ENCODE measurements around the gene DCAF11.

The DCAF11 gene

DNA sequence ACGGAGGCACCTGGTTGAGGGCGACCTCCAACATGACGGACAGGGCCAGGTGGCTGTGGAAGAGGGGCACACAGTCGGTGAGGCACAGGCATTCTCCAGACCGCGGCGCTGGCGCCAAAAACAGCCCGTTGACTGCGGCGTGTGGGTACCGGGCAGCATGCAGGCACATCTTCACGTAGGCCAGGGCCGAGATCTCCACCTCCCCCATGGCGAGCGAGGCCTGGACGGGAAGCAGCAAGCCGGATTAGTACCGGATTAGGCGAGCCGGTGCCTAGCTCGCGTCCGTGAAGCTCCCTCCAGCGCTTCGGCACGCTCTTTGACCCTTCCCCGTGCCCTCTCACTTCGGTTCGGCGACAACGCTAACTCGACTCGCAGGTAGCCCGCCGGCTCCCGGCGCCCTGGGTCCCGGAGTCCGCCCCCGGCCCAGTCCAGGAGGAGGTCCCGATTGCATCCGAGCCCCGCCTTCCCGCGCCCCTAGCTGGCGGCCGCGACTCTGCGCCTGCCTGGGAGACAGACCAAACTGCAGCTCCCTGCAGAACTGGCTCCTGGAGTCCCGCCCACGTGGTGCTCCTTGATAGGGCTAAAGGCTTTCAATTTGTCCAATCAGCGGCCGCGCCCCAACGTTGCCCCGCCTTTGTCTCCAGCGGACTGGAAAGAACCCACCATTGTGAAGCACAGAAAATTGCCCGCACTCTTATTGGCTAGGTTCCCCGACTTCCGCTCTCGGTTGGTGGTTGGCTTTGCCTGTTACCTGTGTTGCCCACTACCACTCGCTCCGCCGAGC lies 26.7 kb downstream of the DCAF11 start, which contains the start of gene EMC9:
Gene EMC9 (minus strand): TSS at position 495 of the 784 bp plus-strand sequence. CDS start 287 bp downstream, at position 208.
- peak; percentile 100 for DNase-seq

GRCh38 chr14:24143511-24143910 lies 28.9 kb downstream of the DCAF11 start:
- no peak for DNase-seq

DNA sequence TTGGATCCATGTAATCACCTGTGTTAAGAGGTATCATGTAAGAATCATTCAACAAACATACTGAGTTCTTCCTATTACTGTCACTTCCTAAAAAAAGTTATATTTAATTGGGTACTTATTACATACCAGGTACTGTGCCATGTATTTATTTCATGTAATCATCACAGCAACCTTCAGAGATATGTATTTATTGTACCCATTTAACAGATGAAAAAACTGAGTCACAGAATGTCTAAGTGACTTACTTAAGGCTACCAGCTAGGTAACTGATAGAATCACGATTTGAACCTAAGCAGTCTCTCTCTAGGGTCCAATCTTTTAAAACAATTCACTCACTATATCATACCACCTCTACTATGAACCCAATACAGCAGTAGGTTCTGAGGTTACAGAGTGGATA lies 29.9 kb downstream of the DCAF11 start:
- DNase-seq, result no peak

DNA sequence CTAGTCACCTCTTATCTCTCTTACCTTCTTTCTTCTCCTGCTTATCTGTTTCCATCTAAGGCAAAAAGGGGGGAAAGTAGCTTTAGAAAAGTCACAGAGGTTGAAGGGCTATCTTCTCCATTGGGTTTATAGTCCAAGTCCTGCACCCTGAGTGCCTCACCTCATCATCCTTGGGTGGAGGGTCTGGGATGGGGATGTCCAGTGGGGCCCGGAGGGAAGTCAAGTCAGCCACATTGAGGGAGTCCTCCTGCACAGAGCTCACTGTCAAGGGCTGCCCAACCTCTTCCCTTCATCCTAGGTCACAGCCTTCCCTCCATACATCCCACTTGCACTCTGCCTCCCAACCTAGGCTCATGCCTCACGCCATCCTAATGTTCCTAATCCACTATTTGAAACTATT lies 30.6 kb downstream of the DCAF11 start:
- no peak for DNase-seq

GRCh38 chr14:24145690-24146452 lies 31.3 kb downstream of the DCAF11 start:
- DNase-seq, result no peak

GRCh38 chr14:24146453-24146977 lies 31.9 kb downstream of the DCAF11 start, which contains the start of gene PSME2:
Gene PSME2 (minus strand): TSS chr14:24146610. CDS start chr14:24146581, 29 bp downstream.
- peak; percentile 98 for DNase-seq

DNA sequence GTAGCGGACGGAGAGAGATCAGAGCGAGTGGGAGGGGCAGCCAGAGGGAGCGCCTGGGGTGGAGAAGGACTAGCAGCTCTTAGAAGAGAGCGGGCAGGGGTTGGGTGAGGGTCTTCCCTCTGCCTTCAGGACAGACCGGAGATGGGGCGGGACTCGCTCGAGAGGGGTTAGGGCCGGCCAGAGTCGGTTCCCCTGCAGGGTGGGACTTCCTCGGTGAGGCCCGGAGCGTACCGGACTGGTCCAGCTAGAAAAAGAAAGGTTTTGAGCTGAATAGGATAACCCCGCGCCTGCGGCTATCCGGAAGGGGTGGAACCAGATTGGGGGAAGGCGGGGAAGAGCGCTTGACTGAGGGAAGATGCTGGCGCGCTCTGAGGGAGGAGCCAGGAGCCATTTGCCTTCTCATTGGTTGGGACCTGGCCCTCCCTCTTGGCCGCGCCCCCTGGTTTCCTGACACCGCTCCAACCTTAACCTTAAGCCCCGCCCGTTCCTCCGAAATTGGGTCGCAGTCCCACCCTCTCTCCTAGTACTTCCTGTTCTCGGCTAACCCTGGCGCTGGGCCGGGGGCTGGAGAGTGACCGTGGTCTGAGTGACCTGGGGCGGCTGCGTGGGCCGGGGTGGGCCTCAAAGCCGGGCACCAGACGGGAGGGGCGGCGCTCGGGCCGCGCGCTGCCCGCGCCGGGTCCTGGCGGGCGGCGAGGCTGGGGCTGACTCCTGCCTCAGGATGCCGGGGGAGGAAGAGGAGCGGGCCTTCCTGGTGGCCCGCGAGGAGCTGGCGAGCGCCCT lies 32.6 kb downstream of the DCAF11 start, which contains the start of gene RNF31:
Gene RNF31 (plus strand): TSS at position 521 of the 783 bp plus-strand sequence. CDS start 201 bp downstream, at position 722.
- peak; percentile 98 for DNase-seq

DNA sequence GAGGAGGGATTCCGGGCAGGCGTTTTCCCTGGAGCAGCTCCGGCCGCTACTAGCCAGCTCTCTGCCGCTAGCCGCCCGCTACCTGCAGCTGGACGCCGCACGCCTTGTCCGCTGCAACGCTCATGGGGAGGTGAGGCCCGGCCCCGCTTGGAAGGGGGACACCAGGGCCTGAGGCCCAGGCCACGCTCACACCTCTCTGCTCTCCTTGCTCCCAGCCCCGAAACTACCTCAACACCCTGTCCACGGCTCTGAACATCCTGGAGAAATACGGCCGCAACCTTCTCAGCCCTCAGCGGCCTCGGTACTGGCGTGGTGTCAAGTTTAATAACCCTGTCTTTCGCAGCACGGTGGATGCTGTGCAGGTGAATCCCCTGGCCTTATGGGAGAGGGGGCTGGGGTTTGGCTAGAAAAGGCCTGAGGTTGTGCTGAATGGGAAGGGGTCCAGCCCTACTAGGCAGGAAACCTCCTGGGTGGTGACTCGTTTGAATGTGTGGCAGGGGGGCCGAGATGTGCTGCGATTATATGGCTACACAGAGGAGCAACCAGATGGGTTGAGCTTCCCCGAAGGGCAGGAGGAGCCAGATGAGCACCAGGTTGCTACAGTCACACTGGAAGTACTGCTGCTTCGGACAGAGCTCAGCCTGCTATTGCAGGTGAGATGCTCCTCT lies 33.3 kb downstream of the DCAF11 start:
- no peak for DNase-seq

DNA sequence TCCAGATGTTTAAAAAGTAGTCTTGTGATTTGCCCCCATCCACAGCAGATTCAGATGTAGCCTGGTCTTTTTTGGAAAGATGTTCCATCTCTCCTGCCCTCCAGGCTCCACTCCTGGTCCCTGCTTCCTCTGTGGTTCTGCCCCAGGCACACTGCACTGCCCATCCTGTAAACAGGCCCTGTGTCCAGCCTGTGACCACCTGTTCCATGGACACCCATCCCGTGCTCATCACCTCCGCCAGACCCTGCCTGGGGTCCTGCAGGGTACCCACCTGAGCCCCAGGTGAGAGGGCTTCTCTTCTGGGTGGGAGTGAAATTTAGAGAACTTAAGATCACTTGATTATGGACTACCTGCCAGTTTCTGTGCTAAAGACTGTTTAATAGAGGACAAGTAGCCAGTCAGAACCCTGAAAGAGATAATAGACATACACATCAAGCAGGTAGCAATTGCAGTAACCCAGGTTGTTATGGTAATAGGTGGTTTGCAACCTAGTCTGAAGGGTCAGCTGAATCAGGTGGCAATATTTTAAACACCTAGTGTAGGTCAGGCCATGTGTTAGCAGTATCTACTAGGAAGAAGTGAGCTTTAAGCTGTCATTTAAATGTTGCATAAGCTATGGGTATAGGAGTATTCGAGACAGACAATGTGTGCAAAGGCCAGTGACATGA lies 34.9 kb downstream of the DCAF11 start:
- DNase-seq, result no peak

GRCh38 chr14:24150061-24150460 lies 35.5 kb downstream of the DCAF11 start:
- no peak for DNase-seq

DNA sequence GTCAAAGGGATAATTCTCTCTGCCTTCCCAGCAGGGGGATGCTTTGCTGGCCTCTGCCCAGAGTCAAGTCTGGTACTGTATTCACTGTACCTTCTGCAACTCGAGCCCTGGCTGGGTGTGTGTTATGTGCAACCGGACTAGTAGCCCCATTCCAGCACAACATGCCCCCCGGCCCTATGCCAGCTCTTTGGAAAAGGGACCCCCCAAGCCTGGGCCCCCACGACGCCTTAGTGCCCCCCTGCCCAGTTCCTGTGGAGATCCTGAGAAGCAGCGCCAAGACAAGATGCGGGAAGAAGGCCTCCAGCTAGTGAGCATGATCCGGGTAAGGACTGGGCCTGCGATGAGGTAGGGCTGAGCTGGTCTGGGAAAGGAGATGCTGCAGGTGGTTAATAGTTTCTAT lies 36.0 kb downstream of the DCAF11 start:
- no peak for DNase-seq

DNA sequence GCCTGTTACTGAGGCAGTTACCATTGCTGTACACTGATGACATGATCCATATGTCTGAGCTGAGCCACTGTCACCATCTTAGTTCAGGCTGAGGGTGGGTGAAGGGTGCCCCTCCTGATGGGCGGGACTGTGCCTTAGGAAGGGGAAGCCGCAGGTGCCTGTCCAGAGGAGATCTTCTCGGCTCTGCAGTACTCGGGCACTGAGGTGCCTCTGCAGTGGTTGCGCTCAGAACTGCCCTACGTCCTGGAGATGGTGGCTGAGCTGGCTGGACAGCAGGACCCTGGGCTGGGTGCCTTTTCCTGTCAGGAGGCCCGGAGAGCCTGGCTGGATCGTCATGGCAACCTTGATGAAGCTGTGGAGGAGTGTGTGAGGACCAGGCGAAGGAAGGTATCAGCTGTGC lies 36.4 kb downstream of the DCAF11 start:
- no peak for DNase-seq

- DNase-seq, result no peak
Observed at GRCh38 chr14:24151404-24152080, 37.0 kb downstream of the DCAF11 start.

DNA sequence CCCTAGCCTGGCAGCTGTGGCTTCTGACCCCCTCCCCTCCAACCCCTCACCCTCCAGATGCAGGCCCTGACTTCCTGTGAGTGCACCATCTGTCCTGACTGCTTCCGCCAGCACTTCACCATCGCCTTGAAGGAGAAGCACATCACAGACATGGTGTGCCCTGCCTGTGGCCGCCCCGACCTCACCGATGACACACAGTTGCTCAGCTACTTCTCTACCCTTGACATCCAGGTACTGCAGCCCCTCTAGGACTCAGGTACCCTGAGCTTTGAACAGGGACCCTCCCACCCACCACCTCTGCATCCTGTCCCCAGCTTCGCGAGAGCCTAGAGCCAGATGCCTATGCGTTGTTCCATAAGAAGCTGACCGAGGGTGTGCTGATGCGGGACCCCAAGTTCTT lies 40.5 kb downstream of the DCAF11 start:
- DNase-seq, result no peak

DNA sequence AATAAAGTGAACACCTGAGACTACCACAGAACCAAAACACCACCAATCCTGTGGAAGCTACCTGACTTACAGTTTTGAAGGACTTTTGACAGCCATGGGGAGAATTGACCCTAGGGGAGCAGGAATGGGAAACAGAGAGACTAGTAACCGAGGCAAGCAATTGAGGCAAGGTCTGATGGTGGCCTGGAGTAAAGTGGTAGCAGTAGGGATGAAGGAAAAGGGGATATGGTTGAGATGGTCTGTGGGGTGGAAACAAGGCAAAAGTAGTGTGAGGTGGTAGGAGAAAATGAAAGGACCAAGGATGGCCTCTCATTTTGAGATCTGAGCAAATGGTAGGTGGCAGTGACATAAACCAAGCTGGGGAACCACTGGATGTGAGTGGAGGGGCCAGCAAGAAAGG lies 42.3 kb downstream of the DCAF11 start:
- no peak for DNase-seq

- DNase-seq, result no peak
Observed at GRCh38 chr14:24157331-24157730, 42.8 kb downstream of the DCAF11 start.

- DNase-seq, result no peak
Observed at GRCh38 chr14:24159777-24160498, 45.4 kb downstream of the DCAF11 start.

GRCh38 chr14:24160499-24160849 lies 45.9 kb downstream of the DCAF11 start:
- DNase-seq, result no peak

DNA sequence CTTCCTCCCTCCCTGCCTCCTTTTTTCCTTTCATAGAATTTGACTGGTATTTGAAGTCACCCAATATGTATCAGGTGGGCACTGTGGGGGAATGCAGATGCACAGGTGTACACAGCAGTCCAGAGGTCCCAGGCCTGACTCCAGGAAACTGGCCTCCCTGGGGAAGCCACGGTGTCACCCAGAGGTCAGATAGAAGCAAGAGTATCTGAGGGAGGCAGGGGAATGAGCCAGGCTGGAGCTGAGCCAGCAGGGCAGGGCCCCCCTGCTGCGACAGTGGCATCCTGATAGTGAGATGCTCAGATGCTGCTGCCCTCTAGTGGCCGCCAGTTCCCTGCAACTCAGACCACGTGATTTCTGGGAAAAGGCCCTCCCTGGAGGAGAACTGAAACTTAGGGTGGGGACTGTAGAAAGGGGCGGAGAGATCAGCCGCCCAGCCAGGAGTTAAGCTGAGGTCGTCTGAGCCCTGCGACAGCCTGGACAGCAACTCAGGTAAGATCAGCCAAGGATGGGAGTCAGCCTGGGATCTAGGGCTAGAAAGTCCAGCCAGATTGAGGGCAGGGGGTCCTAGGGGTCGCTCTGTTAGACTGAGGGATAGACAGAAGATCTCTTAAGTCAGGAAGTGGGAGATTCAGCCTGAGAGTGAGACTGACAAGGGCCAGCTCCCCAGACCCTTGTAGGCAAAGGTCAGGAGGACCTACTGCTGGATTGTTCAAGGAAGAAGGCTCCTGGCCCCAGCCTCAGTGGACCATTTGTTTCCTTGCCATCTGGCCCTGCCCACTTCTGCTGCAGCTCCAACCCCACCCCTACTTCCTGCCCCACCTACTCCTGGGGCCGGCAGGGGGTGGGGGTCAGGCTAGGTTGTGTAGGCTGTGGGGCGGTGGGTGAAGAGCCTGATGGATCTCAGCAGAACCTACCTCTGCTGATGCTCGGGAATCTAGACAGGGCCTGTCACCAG lies 46.5 kb downstream of the DCAF11 start, which contains the start of gene IRF9:
Gene IRF9 (plus strand): TSS at position 416 of the 955 bp plus-strand sequence. CDS start 880 bp downstream, outside the sequence.
- peak; percentile 95 for DNase-seq
